CD4-positive, alpha-beta T cell treated with Interleukin-17A for 4 hours (primary cell): ENCODE results near the gene AKAP12.
"Not testable (repeated sequence)": the region's sequence is repeated elsewhere in the genome, so short reads cannot be mapped to it uniquely, and the experiment has no call there.

Source experiments
- DNase-seq: peaks from one replicate; pipeline ENCODE4 v3.0.0-alpha.2; 2020; ENCODE audit warnings: mixed read lengths

AKAP12 gene

DNA sequence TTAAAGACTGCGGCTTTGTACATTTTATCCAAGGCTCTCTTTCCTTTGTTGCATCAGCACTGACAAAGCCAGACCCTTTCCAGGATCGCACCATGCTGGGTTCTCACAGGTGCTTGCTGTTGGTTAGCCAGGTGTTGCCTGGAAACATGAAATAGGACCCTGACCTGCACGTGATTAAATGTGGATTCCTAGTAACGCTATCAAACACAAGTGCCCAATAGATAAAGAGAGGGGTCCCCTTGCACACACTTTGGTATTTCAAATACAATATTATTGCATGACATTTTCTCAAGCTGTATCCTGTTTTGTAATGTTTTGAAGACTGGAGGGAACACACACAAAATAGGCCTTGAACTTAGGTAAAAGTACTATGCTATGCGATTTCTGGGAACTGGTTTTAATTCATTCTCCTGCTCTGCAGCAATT lies 73.3 kb downstream of the AKAP12 start:
- DNase-seq: no peak

DNA sequence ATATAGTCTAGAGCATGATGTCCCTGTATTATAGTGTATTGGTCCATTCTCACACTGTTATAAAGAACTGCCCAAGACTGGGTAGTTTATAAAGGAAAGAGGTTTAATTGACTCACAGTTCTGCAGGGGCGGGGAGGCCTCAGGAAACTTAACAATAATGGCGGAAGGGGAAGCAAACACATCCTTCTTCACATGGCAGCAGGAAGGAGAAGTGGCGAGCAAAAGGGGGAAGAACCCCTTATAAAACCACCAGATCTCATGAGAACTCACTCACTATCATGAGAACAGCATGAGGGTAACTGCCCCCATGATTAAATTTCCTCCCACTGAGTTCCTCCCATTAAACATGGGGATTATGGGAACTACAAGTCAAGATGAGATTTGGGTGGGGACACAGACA lies 75.9 kb downstream of the AKAP12 start:
- DNase-seq: not testable (repeated sequence)

DNA sequence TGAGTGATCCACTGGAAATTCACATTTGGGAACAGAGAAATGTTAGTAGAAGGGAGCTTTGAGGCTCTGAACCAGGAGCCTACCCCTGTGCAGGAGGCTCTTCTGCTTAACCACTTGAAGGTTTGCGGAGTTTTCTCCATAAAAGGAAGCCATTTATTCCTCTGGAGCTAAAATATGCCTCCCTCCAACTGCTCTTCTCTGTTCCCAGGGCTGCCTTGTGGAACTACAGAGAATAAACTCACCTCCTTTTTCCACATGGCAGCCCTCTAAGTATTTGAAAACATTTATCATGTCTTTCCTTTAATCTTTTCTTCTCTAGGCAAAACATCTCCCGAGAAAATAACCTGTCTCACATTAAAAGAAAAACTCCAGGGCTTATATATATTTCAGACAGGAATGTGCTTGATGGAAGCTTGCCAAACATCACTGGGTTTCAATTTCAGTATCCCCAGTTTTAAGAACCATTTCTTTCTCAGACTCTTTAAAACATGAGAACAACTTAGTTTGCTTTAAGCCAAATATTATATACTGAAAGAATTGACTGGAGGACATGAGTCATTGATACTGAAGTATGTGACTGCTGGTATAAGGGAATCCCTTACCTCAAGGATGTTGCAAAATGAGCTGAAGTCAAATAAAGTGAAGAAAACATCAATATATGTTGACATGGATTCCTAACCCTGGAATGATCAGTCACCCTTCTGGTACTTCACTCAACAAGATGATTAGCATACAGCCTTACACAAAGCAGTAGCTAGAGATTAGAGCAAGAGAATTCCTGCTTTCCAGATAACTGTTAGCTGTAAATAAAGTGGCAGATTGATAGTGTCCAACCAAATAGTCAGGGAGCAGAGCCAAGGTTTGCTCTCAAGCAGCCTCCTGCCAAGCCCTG lies 77.6 kb downstream of the AKAP12 start:
- DNase-seq: no peak

DNA sequence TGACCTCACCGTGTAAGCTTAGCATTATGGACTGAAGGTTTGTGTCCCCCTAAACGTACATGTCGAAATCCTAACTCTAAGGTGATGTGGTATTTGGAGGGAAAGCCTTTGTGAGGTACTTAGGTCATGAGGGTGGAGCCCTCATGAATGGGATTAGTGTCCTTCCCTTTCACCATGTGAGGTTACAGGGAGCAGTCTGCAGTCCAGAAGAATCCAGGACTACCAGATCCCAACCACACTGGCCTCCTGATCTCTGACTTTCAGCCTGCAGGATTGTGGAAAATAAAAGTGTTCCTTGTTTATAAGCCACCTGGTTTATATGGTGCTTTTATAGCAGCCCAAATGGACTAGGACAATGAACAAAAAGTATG lies 78.2 kb downstream of the AKAP12 start:
- DNase-seq: no peak

DNA sequence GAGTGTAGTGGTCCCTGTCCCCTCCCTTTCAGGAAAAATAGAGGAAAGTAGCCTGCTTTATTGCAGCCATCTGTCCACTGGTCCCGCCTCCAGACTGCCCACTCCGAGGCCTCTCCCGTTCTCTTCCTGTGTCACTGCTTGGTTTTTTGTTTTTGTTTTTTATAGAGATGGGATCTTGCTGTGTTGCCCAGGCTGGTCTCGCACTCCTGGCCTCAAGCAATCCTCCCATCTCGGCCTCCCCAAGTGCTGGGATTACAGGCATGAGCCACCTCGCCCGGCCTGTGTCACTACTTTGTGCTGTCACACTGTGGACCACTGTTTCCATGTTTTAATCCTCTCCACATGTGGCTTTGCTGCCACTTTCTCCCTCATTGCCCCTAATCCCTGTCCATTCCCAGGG lies 80.4 kb downstream of the AKAP12 start:
- DNase-seq: no peak

DNA sequence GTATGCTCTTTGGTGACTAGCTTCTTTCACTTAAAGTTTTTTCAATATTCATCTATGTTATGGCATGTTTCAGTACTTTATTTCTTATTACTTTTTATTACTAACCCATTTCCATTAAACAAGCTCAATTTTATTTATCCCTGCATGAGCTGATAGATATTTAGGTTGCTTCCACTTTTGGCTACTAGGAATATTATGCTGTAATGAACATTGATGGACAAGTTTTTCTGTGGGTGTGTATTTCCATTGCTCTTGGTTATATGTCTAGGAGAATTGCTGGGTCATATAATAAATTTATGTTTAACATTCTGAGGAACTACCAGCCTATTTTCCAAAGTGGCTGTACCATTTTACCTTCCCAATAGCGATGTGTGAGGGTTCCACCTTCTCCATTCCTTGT lies 81.7 kb downstream of the AKAP12 start:
- no peak for DNase-seq

DNA sequence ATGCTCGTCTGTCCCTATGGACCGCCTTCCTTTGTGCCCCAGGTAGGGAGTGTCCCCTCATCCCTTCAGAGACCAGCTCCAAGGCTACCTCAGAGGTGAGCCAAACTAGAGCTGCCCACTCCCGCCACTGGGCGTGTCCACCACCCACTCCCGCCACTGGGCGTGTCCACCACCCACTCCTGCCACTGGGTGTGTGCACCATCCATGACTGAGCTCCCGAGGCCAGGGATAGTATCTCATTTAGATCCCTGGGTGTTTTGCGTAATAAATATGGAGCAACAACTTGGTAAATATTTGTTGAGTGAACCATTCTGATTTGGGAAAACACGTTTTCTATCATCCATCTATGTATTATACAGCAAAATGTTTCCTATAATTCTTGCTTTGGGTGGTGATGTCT lies 82.8 kb downstream of the AKAP12 start:
- DNase-seq: no peak

DNA sequence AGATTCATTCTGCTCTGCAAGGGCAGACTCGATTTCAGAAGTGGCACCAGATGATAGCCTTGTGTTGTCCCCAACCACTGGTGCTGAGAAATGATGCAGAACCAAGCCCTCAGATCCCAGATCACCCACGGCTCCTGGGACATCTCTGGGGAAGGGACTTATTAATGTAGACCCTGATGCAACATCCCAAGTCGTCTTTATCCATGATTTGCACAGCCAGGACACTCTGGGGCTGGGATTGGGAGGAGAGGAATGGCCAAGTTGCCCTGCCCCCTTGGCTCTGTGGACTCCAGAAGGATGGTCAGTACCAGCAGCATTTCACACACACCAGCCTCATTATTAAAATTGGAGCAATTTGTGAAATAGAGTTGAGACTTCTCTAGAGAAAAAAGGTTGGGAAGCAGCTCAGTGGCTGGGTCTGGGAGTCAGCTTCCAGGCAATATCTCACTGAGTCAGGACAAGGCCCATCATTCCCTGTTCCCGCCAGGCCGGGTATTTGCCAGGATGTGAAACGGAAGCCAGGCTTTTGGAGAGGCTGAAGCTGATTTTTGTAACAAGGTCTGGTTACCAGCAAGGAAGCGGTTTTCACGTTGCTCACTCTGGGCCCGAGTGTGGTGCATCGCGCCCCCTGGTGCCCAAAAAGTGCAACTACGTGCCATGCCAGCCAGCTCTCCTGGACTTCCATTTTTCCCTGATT lies 84.2 kb downstream of the AKAP12 start:
- DNase-seq: peak; percentile 78

DNA sequence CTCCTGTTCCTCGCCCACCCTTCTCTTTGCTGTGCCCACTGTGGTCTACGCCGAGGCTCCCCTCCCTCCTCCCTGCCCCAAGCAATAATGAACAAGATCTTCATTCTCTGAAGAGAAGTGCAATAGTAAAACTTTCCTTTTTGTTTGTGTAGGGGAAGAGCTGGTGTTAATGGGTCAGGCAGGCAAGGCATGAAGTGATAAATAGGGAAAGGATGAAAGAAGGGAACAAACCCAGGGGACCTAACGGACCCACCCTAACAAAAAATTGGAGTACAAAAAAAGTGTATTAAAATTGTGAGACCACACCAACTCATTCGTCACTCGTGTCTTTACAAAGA lies 84.7 kb downstream of the AKAP12 start:
- no peak for DNase-seq

DNA sequence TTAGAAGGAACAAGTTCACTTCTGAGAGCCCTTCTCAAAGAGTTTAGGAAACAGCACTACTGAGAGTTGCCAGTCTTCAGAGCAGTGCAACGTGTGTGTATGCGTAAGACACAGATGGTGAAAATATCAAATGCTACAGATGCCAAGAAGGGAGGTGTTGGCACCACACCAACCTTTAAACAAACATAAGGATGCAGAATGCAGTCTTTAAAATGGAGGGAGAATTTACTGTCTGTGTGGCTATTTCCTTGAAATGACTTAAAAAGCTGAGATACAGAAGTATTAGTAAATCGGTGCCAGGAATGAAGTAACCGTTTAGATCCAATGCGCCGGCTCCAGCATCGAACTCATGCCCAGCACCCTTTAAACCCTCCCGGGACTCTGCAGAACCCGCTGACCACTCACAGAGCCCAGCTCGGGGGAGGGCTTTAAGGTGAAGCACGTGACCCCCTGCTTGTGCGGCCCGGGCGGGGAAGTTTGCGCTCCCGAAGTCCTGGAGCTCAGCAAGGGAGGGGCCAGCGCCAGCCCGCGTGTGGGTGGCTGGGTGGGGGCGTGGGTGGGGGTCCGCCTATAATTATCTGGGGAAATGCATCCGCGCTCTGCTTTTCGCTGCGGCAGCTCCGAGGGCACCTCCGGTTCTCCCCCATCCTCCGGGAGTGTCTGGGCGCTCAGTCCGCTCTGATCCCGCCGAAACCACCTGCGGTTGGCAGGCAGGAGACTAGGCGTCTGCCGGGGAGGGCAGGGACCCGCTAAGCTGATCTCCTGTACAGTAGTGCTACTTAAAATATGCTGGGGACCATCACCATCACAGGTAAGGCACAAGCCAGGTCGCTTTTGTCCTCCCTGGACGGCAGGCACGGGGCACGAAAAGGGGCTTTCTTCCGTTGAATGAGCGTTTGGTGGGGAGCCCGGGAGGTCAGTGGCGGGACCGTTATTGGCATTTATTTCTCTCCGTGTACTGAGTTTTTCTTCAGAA lies 85.6 kb downstream of the AKAP12 start:
- DNase-seq: peak; percentile 29

DNA sequence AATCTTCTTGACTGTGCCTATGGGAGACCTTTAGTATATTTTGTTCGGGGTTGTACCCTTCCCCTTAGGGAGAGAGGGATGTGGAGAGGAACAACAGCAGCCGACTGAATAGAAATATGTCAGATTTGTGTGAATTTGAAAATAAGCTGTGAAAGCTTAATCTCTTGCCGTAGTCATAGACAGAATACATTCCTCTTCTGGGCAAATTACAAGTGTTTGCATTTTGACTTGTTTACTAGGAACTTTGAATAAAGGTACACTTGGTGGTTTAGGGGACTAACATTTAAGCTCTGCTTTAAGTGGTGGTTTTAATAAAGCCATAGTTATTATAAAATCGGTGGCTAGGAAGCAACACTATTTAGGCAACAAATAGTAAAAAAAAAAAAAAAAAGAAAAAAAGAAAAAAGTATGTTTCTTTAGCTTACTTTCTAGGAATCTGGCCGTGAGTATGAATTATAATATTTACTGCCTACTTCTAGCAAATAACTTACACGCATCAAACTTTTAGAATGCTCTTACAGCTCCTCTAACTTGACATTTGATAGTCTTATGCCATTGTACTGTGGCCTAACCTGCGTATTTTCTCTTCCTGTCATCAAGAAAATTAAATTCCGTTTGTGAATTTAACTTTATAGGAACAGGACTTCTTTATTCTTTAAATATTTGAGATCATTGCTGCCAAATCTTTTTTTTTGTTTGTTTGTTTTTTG lies 86.5 kb downstream of the AKAP12 start:
- DNase-seq: no peak

DNA sequence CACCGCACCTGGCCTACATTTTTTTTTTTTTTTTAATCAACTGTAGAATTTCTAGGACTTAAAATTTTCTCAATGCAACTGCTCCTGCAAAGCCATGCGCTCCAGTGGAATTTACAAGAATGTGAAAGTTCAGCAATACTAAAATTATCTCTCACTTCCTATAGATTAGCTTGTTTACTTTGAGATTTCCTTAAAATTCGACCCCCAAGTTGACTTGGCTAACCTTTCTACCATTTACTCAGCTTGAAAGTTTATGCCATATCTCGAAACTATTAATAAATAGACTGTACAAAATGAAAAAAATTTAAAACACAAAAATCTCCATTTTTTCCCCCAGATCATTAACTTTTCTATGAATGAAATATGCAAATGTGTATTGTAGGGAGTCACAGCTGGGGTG lies 87.3 kb downstream of the AKAP12 start:
- no peak for DNase-seq

DNA sequence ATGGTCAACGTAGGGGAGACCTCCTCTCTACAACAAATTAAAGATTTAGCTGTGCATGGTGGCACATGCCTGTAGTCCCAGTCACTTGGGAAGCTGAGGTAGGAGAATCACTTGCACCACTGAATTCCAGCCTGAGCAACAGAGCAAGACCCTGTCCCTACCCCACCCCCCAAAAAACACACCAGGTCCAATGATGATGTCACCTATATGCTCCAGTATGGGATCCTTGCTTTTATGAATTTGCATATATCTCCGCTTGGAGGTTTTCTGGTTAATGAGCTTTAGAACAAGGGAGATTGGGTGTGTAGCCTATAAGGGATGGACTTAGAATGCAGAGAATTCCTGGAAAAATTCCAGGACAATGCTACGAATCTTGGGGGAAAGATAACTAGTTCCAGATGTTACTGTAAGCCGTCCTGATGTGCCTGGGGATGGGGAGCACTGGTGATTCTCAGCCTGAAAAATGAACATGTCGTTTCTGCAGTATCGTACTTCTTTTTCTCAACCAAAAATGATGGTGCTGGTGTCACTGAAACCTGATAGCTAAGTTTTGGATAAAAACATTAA lies 90.4 kb downstream of the AKAP12 start:
- DNase-seq: no peak

DNA sequence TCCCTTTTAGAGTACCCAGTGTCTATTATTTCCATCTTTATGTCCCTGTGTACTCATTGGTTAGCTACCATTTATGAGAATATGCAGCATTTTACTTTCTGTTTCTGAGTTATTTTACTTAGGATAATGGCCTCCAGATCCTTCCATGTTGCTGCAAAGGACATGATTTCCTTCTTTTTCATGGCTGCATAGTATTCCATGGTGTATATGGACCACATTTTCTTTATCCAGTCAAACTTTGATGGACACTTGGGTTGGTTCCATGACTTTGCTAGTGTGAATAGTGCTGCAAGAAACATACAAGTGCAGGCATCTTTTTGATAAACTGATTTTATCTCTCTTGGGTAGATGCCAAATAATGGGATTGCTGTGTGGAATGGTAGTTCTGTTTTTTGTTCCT lies 96.2 kb downstream of the AKAP12 start:
- no peak for DNase-seq

DNA sequence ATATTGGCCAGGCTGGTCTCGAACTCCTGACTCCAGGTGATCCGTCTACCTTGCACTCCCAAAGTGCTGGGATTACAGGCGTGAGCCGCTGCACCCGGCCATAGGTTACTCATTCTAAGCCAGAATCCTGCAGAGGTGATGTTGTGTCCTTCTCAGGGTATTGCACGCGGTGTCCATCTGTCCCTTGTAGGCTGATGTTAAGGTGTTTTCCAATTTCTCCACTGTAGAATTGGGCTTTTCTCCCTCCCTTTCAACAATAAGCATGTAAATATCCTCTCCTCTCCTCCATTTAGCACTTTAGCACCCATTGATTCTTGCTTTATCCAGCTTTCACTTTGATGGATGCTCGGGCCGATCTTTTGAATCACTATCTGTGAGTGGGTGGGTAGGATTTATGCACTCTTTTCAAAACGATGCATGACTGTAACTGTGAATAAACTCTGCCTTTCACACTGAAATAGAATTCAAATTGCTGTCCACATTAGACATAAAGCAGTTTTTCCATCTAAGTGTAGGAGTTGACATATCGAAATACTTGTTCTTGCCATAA lies 99.0 kb downstream of the AKAP12 start:
- no peak for DNase-seq

DNA sequence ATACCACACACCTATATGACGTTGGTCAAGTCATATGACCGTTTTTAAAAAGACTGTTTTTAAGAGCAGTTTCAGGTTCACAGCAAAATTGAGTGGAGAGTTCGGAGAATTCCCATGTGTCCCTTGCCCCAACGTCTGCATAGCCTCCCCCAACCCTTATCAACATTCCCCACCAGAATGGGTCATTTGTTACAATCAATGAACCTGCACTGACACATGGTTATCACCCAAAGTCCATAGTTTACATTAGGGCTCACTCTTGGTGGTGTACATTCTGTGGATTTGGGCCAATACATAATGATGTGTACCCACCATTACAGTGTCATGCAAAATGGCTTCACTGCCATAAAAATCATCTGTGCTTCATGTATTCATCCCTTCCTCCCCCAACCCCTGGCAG lies 99.6 kb downstream of the AKAP12 start:
- DNase-seq: no peak

DNA sequence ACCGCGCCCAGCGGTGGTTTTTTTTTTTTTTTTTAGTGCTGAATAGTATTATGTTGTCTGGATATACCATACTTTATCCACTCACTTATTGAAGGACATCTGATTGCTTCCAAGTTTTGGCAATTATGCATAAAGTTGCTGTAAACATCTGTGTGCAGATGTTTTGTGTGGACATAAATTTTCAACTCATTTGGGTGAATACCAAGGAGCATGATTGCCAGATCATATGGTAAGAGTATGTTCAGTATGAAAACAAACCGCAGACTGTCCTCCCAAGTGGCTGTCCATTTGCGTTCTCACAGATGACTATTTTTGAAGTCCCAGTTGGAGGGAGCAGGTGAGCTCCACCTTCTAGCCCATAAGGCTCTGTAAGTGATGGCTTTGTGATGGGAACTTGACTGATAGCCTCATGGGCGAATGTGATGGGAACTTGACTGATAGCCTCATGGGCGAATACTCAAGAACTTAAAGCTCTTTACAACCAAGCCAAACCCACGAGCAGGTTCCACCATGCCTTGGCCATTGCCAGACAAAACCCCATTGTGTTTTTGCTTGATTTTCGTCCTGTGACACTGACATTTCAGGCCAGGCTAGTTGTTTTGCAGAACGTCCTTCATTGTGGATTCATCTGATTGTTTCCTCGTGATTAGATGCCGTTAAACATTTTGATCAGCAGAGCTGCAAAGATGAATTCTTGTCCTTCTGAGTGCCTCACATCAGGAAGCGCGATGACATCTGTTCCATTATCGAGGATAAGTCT lies 100.6 kb downstream of the AKAP12 start:
- no peak for DNase-seq

DNA sequence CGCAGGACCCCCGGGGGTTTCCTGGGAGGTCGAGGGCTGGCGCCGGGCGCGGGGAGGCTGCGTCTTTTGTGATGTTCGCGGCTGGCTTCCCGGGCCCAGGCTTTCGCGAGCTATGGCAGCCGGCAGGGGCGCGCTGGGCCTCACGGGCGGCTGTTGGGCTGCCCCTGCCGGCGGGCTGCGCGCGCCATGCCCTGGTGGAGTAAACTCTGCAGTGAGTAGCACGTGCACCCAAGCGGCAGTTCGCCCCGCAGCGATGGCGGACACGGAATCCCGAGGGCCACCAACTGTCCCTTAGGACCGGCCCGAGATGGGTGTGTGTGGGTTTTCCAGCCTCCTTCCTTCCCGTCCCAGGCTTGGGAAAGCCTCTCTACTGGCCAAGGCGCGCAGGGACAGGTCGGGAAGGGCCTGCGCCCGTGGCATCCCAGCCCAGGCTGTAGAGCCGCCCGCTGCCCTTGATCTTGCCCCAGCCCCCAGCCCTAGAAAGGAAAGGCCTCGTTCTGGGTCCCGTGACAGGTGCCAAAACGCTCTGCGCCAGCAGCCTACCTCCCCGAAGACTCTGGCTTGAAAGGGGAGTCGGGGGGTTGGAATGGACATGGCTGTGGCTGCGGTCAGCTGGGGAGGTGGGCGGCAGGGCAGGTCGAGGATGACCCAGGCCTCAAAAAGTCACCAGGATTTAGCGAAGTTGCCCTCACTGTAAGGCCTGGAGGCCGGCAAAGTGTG lies 101.9 kb downstream of the AKAP12 start:
- DNase-seq: no peak

DNA sequence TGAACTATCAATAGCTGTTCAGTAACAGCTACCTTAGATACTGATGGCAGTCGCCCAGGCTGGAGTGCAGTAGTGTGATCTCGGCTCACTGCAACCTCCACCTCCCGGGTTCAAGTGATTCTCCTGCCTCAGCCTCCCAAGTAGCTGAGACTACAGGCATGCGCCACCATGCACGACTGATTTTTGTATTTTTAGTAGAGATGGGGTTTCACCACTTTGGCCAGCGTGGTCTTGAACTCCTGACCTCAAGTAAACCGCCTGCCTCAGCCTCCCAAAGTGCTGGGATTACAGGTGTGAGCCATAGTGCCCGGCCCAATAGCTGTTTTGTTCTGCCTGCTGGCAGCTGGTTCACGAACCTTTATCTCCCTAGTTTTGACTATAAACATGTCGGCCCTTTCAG lies 103.0 kb downstream of the AKAP12 start:
- not testable (repeated sequence) for DNase-seq

DNA sequence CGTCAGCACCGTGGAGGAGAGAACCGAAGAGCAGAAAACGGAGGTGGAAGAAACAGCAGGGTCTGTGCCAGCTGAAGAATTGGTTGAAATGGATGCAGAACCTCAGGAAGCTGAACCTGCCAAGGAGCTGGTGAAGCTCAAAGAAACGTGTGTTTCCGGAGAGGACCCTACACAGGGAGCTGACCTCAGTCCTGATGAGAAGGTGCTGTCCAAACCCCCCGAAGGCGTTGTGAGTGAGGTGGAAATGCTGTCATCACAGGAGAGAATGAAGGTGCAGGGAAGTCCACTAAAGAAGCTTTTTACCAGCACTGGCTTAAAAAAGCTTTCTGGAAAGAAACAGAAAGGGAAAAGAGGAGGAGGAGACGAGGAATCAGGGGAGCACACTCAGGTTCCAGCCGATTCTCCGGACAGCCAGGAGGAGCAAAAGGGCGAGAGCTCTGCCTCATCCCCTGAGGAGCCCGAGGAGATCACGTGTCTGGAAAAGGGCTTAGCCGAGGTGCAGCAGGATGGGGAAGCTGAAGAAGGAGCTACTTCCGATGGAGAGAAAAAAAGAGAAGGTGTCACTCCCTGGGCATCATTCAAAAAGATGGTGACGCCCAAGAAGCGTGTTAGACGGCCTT lies 110.0 kb downstream of the AKAP12 start:
- DNase-seq: no peak
